GM19043 (cell line): ENCODE measurements around the gene TLCD4.

Experiments
- ATAC-seq: cut with Tn5 transposase; IDR thresholded peaks from one replicate; pipeline ENCODE4 v1.9.1; 2021; ENCODE audit warnings: low read depth; ENCODE audit not compliant: unreplicated experiment

Gene TLCD4

DNA sequence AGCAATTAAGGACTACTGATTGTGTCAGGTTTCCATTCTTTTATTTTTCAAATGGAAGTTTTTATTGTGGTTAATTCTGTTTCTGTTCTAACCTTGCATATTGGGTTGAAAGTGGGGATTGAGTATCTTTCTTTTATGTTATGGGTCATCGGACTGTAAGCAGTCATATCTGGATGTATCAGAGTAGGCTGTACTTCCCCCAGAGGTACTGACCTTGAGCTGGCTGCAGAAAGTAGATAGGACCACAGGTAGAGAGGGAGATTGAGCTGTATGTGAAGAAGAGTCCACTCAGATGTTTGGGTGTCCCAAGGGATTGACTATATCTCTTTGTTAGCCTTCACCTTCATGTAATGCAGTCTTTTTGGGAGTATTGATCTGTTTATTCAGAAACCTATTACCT lies 23.9 kb upstream of the TLCD4 start:
- no peak for ATAC-seq

- no peak for ATAC-seq
These were observed 22.2 kb upstream of the TLCD4 start for GRCh38 chr1:95094923-95095322.

DNA sequence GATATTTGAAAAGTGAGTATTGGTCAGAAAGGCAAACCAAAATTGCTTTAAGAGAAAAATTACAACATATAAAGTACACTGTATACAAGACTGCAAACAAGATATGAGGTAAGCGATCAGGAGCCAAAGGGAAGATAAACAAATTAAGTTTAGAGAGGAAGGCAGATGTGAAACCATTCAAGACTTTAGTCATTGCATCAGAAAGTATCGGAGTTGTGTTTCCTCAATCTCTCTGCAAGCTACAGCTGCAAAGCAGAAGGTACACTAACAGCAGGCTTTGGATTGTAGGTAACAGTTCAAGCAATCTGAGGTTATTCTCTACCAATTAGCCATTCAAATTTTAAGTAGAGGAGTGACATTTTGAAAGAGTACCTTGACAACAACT lies 21.3 kb upstream of the TLCD4 start:
- ATAC-seq, result peak; percentile 82

- ATAC-seq, result peak; percentile 33
These were observed 20.8 kb upstream of the TLCD4 start for GRCh38 chr1:95096218-95096841.

DNA sequence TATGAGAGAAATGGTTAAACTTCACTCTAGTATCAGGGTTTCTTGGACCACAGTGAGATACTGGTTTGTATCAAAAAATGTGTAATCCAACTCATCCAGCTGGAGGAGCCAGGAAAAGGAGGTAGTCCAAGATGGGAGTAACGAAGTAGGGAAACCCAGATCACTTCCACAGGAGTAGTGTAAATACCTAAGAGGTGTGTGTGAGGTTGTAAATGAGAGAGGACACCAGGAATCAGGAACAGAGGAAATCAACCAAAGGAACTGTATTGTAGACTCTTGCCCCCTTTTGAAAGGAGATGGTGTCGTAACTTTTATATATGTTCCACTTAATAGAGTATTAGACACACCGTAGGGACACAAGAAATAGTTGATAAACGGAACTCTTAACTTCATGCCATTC lies 19.7 kb upstream of the TLCD4 start:
- ATAC-seq, result no peak

DNA sequence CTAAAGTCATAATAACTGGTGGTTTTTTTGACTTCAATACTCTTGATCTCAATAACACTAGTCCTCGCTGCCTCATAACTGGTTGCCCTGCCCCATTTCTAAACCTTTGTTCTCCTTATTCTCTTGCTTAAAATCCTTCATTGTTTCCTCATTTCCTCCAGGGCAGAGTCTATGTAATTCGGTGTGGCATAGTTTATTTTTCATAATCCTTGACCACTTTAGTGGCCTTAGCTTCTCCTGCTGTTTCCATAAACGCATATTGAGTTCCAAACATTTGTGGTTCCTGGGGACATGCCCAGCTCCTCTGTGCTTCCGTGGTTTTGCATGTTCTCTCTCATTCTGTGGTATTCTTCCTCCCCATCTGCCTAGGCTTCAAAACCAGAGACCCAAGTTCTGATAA lies 19.0 kb upstream of the TLCD4 start:
- ATAC-seq, result no peak

DNA sequence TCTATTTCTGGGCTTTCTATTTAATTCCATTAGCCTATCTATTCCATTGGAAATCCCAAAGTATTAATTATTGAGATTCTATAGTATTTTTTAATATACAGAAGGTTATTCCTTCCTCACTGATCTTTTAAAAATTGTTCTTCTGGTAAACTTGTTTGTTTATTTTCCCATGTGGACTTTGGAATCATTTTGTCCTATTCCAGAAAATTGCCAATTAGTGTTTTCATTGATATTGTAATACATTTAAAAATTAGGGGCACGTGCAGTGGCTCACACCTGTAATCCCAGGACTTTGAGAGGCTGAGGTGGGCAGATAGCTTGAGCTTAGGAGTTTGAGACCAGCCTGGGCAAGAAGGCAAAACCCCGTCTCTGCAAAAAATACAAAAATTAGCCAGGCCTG lies 8.4 kb upstream of the TLCD4 start:
- ATAC-seq, result no peak

GRCh38 chr1:95111014-95111413 lies 6.1 kb upstream of the TLCD4 start:
- ATAC-seq, result no peak

DNA sequence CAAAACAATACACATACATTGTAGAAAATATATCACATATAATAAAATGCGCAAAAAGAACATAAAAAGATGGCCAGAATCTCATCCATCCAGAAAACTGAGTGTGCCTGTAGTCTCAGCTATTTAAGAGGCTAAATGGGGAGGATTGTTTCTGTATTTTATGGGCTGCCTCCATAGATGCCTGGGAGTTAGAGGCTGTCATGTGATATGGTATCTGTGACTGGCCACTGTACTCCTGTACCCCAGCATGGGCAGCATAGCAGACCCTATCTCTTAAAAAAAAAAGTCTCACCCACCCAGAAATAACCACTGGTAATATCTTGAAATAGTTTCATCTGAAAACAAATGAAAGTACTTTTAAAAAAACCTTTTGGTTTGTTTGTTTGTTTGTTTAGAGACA lies 3.5 kb upstream of the TLCD4 start:
- ATAC-seq, result no peak

- no peak for ATAC-seq
These were observed 1.4 kb upstream of the TLCD4 start for GRCh38 chr1:95115708-95116137.

DNA sequence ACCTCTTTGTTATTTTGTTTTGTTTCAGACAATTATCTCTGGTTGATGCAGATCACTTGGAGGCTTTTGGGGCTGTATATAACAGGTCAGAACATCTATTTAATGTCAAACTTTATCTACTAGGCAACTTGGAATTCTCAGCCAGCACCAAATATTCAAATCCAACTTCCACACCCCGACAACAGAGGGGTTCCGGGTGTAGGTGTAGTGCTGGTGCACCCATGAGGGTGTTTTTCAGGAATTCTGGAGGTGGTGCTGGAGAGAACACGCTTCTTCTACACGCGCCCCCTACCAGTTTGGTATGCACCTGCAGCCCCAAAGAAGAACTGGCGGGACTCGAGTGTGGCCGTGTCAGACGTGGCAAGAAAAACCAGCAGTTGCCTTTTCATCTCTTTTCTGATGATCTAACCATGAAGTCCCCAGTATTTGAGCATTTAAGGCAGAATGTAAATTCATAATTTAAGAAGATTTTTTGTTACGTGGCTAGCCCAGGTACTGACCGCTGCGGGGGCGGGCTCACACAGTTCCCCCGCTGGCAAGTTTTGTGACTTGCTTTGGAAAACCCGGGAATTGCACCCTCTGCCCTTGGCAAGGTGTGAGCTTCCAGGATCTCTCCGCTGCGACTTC lies 462 bp upstream of the TLCD4 start:
- ATAC-seq, result peak; percentile 47

- ATAC-seq, result no peak
These were observed 928 bp downstream of the TLCD4 start for GRCh38 chr1:95118067-95118499.

DNA sequence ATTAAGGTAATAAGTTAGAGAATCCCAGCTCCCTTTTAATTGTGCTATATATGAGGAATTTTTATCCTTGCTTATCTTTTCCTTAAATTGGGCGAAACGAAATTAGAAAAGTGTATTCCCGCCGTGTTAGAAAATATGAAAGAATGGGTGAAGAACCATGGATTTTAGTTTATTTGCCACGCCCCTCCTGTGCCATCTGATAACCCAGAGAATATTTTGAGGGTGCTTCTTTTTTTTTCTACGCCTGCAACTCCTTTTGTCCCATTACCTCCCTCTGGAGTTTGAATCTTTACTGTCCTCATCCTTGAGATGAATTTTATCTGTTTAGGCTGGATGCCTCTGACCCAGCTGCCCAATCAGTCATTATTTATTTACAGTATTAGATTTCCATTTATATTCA lies 1.6 kb downstream of the TLCD4 start:
- ATAC-seq, result no peak

GRCh38 chr1:95119273-95119672 lies 2.1 kb downstream of the TLCD4 start:
- ATAC-seq, result no peak

DNA sequence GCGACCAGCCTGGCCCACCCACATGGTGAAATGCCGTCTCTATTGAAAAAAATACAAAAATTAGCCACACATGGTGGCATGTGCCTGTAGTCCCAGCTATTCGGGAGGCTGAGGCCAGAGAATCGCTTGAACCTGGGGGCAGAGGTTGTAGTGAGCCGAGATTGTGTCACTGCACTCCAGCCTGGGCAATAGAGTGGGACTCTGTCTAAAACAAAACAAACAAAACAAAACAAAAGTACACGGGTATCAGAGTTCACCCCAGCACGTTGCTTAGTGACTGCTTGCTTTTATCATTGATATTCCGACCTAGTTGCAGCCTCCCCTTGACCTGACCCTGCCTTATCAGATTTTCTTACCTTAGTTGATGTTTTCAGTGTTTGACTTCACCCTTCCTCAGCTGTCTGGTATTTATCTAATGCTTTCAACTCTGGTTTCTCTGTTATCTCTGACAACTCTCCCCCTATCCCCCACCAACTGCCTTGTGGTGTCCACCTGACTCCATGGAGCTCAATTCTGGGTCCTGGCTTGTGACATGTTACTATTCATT lies 5.1 kb downstream of the TLCD4 start:
- no peak for ATAC-seq

GRCh38 chr1:95124342-95124741 lies 7.2 kb downstream of the TLCD4 start:
- ATAC-seq, result no peak

GRCh38 chr1:95126366-95126765 lies 9.2 kb downstream of the TLCD4 start:
- ATAC-seq, result no peak

DNA sequence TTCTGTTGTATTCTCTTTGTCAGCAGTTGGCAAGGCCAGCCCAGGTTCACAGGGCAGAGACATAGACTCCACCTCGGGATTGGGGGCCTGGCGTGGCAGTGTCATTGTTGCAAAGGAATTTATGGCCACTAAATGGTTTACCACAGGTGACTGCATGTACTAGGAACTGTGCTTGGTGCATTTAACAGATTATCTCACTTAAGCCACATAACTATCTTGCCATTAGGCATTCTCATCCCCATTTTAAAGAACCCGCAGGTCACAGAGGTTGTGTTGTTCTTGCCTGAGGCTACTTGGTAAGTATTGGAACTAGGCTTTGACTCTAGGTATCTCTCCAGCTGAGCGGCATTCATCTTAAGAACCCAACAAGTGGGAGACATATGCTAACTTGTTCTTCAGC lies 9.7 kb downstream of the TLCD4 start:
- no peak for ATAC-seq

- no peak for ATAC-seq
These were observed 10.2 kb downstream of the TLCD4 start for GRCh38 chr1:95127380-95127779.

DNA sequence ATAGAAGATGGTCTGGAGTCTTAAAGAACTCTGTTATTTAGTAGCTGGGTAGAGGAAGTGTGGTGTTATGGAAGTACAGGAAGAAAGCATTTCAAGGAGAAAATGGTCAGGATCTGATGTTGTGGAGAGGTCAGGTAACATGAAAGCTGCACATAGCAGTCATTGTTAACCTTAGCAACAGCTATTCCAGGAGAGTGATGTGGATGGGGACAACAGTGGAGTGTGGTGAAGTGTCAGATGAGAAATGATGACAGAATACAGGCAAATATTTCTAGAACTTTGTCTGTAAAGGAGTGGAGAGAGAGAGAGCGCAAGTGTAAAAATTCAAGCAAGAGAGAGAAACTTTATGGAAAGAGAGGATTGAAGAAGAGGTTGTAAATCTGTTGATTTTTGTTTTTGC lies 15.6 kb downstream of the TLCD4 start:
- ATAC-seq, result no peak

DNA sequence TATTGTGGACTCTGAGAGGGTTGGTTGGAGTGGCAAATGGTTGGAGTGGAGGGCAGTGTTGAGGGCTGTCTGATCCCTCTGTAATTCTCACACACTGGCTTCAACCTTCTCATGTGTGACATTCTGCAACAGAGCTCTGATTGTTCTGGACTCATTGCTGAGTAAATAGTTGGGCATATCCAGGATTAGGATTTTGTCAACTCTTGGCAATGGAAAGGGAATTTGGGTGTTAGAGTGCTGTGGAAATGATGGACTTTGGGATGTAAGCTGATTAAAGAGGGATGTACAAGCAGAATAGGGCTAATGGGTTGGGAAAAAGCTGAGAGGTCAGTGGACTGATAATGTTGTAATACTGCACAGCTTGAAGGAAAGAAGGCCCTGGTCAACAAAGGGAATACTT lies 16.5 kb downstream of the TLCD4 start:
- ATAC-seq, result no peak

GRCh38 chr1:95138223-95138622 lies 21.1 kb downstream of the TLCD4 start:
- ATAC-seq, result no peak
